M059J (cell line): ENCODE data around the gene OR6A2. TPM values are rescaled to one million over a fixed set of nuclear protein-coding genes. Genes with fewer than 3 reads are reported as not detected.
"Not testable (repeated sequence)": the region's sequence is repeated elsewhere in the genome, so short reads cannot be mapped to it uniquely, and the experiment has no call there.

Experiments
- DNase-seq: peaks from one replicate; pipeline ENCODE4 v3.0.0-alpha.2; 2012; ENCODE audit warnings: low read depth
- total RNA-seq: library from RNA; depleted of rRNA; stranded (reverse); fragments of >200 nt; shearing (Covaris generic); gene quantifications from 2 replicates; pipeline ENCODE4 v1.2.3, GENCODE V29; 2014; rRNA removed

The OR6A2 gene
- not detected in 2 replicates for total RNA-seq

GRCh38 chr11:6799402-6799801, at the start of gene OR6A2:
Gene OR6A2, minus strand, starts transcription at chr11:6799689. Its CDS starts 3,981 bp downstream, at chr11:6795708.
- DNase-seq = peak; percentile 7

GRCh38 chr11:6845383-6845782, 45.9 kb upstream of the OR6A2 start, which contains the start of gene OR10A5:
Gene OR10A5, plus strand, starts transcription at chr11:6845683. Its CDS starts 0 bp downstream, at chr11:6845683.
- no peak for DNase-seq

- peak; percentile 9 for DNase-seq
Measured at GRCh38 chr11:6844356-6844755, 44.9 kb upstream of the OR6A2 start.

DNA sequence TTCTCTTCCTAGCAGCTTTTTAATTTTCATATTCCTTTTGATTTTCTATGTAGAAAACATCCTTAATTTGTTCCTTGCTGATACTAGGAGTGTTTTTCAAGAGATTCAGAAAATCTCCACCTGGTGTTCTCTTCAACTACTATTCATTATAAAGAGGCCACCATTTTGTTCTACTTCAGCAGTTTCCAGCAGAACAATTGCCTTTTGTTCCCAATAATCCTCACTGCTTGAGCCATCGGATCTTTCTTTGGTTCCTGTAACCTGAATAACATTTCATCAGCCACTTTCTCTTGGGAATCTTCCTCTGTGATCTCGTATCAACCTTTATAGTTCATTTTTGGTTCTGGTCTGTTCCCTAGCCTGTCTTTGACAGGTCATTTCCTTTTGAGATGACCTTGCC, 44.2 kb upstream of the OR6A2 start:
- no peak for DNase-seq

GRCh38 chr11:6841694-6842093, 42.2 kb upstream of the OR6A2 start:
- DNase-seq = no peak

DNA sequence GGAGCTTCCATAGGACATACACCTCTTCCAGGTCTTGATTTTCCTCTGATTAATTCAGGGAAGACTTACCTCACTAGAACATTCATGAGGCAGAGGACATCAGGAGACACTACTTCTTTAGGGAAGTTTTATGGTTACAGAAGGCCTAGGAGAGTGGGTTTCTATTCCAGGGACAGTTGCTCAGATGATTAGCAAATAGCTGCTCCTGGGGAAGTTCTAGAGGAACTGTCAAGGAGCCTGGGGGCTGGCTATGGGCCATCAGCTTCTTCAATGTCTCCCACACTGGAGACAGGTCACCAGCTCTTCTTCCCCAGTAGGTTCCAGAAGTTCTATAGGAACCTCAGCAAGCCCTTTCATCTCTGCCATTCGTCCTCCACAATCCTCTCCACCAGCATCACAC, 34.5 kb upstream of the OR6A2 start:
- no peak for DNase-seq

DNA sequence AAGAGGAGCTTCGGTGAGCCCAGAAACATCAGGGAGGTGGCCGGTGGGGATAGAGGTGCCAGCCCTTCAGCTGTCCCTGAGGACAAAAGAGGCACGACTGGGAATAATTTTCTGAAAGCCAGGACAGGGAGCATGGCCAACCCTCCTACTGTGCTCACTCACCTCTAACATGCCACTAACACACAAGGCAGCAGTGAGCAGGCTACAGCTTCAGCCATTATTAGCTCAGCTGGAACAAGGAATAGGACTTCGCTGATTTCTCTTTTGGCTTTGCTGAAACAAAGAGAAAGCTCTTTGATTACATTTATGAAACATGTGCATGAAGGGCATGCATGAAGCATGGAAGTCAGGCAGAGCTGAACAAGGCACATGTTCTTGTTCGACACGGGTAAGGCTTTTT, 33.9 kb upstream of the OR6A2 start:
- no peak for DNase-seq

DNA sequence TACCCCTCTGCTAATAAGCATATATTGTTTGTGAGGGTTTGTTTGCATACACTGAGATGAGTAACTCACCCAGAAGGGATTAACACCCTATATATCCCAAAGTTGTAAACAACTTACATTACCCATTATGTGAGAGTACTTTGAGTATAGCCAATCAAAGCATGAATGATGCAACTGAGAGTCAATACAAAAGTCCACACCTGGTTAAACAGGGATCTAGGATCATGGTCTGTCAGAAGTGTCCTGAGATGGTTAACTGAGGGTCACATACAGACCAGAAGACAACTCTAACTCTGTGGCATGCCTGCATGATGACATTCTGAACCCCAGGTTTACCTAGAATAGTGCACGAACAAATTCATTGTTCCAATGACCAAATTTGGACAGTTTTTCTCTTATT, 28.6 kb upstream of the OR6A2 start:
- DNase-seq = no peak

- DNase-seq = peak; percentile 25
Measured at GRCh38 chr11:6825231-6825744, 25.8 kb upstream of the OR6A2 start.

- DNase-seq = peak; percentile 5
Measured at GRCh38 chr11:6824136-6824823, 24.8 kb upstream of the OR6A2 start.

GRCh38 chr11:6818967-6819366, 19.5 kb upstream of the OR6A2 start:
- DNase-seq = no peak

DNA sequence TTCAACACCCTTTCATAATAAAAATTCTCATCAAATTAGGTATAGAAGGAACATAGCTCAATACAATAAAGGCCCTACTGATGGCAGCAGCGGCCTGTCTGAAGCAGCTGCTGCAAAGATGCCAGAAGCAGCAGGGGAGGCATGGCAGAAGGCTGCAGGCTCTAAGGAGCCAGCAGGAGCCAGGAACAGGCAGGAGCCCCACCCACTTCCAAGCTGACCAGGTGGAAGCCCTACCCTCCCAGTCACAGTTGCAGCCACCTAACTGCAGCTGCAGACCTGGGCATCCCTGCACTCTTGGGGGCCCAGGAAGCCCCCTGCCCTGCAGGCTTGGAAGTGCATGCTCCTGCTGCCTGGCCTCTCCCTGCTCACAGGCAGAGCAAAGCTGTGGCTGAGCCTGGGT, 18.2 kb upstream of the OR6A2 start:
- DNase-seq = no peak

DNA sequence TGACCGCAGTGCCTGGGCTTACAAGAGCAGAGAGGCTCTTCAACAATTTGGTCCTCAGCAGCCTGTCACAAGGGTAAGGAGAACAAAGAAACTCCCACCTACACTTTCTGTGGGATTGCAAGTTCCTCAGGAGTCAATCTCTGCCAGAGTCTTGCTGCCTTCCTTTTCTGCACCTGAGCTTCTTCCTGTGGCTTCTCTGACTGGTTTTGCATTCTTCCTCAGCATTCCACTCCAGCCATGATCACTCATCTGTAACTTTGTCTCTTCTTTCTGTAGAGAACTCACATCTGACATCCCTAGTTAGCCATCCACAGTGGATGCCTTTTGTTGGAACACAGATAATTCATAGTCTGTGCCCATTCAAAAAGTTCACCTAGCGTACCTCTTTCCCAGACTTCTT, 14.2 kb upstream of the OR6A2 start:
- no peak for DNase-seq

- DNase-seq = peak; percentile 32
Measured at GRCh38 chr11:6812390-6813005, 13.0 kb upstream of the OR6A2 start.

DNA sequence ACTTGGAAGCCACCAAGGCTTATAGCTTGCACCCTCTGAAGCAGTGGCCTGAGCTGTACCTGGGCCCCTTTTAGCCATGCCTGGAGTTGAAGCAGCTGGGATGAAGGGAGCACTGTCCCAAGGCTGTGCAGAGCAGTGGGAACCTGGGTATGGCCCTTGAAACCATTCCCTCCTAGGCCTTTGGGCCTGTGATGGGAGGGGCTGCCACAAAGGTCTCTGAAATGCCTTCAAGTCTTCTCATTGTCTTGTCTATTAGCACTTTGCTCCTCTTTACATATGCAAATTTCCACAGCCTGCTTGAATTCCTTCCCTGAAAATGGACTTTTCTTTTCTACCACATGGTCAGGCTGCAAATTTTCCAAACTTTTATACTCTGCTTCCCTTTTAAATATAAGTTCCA, 1.6 kb upstream of the OR6A2 start:
- not testable (repeated sequence) for DNase-seq

DNA sequence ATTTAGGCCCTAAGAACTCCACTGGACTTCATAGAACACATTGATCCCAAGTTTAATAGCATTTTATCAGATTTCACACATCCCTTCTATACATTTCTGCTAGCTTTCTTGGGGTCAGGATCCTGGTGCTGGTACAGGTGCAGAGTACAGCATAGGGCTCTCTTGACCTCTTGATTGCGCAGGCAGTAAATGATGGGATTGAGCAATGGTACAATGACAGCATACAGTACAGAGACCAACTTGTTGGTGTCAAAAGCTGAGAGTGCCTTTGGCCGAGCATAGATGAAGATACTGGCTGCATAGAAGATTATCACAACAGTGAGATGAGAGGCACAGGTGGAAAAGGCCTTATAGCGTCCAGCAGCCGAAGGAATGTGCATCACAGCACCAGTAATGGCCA, 4.8 kb downstream of the OR6A2 start:
- no peak for DNase-seq

GRCh38 chr11:6790546-6790945, 8.9 kb downstream of the OR6A2 start:
- no peak for DNase-seq

DNA sequence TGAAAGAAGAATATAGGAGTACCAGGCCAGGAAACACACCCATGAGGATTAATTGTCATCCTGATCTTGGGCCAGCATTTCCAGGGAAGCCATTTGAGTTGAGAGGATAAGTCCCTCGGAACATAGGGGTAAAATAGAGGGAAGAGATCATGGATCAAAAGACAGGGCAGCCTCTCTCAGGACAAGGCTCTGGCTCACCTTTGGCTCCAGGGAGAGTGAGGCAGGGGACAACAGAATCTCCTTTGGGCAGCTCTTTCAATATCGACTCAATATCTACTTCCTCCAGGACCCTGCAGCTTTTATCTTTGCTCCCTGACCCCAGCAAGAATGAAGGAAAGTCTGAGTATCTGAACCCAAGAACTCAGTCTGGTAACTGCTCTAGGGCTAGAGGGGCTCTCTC, 16.8 kb downstream of the OR6A2 start, which contains the start of gene OR2AG1:
TSS of gene OR2AG1 (plus strand) at position 301 of the 400 bp plus-strand sequence. CDS start 2,018 bp downstream, outside the sequence.
- DNase-seq = no peak

DNA sequence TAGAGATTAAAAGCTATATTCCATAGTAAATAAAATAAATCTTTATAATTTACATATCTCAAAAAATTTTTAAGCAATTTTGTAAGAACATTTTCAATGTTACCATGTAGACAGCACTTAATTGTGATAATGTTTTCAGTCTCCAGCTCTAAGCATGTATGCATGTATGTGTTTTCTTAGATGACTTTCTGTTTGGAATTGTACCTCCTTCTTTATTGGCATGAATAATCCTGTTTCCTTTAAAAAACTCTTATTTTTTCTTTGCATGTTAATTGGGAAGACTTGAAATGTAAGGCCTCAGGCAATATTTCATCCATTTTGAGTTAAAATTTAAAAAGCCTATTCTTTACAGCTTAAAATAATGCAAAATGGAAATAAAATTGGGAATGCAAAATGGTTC, 18.7 kb downstream of the OR6A2 start:
- DNase-seq = no peak

DNA sequence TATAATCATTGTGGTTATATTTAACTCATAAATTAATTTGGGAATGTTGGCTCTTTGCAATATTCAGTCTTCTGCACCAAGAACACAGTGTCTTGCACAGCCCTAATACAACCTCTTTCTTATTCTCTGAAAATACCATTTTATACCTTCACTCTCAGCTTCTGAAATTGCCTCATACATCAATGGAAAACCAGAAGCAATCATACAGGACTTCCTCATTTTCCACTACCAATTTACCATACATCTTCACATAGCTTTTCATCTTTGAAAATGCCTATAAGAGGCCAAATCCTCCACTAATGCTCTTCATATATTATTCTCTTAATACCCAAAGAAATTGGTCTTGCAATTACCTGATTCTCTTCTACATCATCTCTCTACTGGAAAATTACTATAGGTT, 21.0 kb downstream of the OR6A2 start:
- DNase-seq = no peak

GRCh38 chr11:6771926-6772893, 27.3 kb downstream of the OR6A2 start, which contains the start of gene OR2AG2:
Gene OR2AG2, minus strand, starts transcription at chr11:6771976. Its CDS starts 3,019 bp downstream, at chr11:6768957.
- no peak for DNase-seq
